ENCODE results near the gene GPNMB. TPM values are rescaled to one million over a fixed set of nuclear protein-coding genes. Genes with fewer than 3 reads are reported as not detected.

The GPNMB gene
- total RNA-seq, 1 donor: 380 TPM

DNA sequence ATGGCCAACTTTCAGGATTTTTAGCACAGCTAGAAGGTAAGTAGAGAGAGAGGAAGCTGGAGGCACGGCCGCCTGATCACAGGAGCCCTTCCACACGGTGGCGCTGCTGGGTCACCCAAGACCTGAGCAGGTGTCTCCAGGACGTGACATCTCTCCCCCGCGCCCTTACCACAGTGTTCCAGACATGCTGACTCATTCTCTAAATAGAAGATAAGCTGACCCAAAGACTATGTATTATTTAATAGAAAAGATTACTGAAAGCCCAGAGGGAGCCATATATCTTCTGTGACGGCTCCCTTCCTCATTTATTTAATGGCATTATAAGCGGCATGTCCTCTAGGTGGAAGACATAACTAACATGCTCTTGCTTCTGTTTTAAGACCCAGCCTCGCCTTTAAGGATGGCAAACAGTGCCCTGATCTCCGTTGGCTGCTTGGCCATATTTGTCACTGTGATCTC, 26.6 kb downstream of the GPNMB start:
- peak; percentile 84 for DNase-seq (ENCODE audit: insufficient read length, low spot score, missing footprints)
- no peaks in the 10 kb centered on the region for H4K20me1 ChIP-seq (ENCODE audit: insufficient read depth, low read length)
- H3K27ac ChIP-seq (ENCODE audit: low read depth, low read length): no peak overlapping the region
- H3K79me2 ChIP-seq (ENCODE audit: insufficient read depth, low read length): no peaks in the 10 kb centered on the region
- TF ChIP-seq, protein P1, sequence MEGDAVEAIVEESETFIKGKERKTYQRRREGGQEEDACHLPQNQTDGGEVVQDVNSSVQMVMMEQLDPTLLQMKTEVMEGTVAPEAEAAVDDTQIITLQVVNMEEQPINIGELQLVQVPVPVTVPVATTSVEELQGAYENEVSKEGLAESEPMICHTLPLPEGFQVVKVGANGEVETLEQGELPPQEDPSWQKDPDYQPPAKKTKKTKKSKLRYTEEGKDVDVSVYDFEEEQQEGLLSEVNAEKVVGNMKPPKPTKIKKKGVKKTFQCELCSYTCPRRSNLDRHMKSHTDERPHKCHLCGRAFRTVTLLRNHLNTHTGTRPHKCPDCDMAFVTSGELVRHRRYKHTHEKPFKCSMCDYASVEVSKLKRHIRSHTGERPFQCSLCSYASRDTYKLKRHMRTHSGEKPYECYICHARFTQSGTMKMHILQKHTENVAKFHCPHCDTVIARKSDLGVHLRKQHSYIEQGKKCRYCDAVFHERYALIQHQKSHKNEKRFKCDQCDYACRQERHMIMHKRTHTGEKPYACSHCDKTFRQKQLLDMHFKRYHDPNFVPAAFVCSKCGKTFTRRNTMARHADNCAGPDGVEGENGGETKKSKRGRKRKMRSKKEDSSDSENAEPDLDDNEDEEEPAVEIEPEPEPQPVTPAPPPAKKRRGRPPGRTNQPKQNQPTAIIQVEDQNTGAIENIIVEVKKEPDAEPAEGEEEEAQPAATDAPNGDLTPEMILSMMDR (IDR thresholded peaks at IDR 0.05; ENCODE audit: extremely low read depth, low read depth, low read length): peak; percentile 89
- no peaks in the 10 kb centered on the region for H3K9me3 ChIP-seq (ENCODE audit: low read depth, low read length)
- peak overlapping the region; percentile 17 for H3K4me2 ChIP-seq (ENCODE audit: insufficient read depth, low read length)
- H2AFZ ChIP-seq (ENCODE audit: low read length): no peak overlapping the region
- H3K27me3 ChIP-seq (ENCODE audit: insufficient read depth, low read length): peaks cover 5% of the 10 kb centered on the region
- peaks cover 4% of the 10 kb centered on the region for H3K4me1 ChIP-seq (ENCODE audit: insufficient read depth, low read length)
- H3K4me3 ChIP-seq (ENCODE audit: insufficient read depth, low read length): no peak overlapping the region
- no peaks in the 10 kb centered on the region for H3K36me3 ChIP-seq (ENCODE audit: insufficient read depth, low read length)

DNA sequence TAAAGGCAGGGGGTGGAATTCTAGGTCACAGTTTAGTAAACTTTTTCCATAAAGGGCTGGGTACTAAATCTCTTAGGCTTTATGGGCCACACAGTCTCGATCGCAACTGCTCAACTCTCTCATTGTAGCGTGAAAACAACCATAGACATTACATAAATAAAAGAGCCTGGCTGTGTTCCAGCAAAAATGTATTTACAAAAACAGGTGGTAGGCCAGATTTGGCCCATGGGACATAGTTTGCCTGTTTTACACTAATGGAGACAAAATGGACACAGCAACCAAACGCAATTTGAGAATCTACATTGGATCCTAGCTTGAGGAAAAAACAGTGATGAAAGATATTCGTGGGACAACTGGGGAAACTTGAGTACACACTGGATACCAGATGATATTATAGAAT, 29.3 kb downstream of the GPNMB start:
- Histone ChIP-seq H3K9me3 (ENCODE audit: low read depth, low read length) (no peaks in the 10 kb centered on the region), H2AFZ (ENCODE audit: low read length) (no peak overlapping the region), H3K27ac (ENCODE audit: low read depth, low read length) (no peak overlapping the region), H3K27me3 (ENCODE audit: insufficient read depth, low read length) (no peaks in the 10 kb centered on the region), H4K20me1 (ENCODE audit: insufficient read depth, low read length) (no peaks in the 10 kb centered on the region), H3K4me1 (ENCODE audit: insufficient read depth, low read length) (peaks cover 4% of the 10 kb centered on the region), H3K4me2 (ENCODE audit: insufficient read depth, low read length) (no peak overlapping the region), H3K4me3 (ENCODE audit: insufficient read depth, low read length) (no peak overlapping the region), H3K79me2 (ENCODE audit: insufficient read depth, low read length) (no peaks in the 10 kb centered on the region), H3K36me3 (ENCODE audit: insufficient read depth, low read length) (no peaks in the 10 kb centered on the region)
- DNase-seq (ENCODE audit: insufficient read length, low spot score, missing footprints): peak; percentile 21
- TF ChIP-seq, protein P1 (IDR thresholded peaks at IDR 0.05; ENCODE audit: extremely low read depth, low read depth, low read length): no peak

DNA sequence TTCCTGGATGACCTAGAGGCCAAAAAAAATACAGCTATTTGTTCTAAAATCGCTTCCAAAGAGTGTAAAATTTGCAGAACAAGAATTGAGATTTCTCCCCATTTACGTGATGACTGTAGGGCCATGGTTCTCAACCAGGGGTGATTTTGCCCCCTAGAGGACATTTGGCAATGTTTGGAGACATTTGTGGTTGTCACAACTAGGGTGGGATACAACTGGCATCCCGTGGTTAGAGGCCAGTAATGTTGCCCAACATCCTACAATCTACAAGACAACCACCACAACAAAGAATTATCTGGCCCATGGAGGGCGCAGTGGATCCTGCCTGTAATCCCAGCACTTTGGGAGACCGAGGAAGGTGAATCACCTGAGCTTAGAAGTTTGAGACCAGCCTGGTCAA, 29.8 kb downstream of the GPNMB start:
- TF ChIP-seq, protein P1 (IDR thresholded peaks at IDR 0.05; ENCODE audit: extremely low read depth, low read depth, low read length): peak; percentile 10
- no peak overlapping the region for H2AFZ ChIP-seq (ENCODE audit: low read length)
- DNase-seq (ENCODE audit: insufficient read length, low spot score, missing footprints): no peak
- H3K4me1 ChIP-seq (ENCODE audit: insufficient read depth, low read length): peaks cover 4% of the 10 kb centered on the region
- H3K4me2 ChIP-seq (ENCODE audit: insufficient read depth, low read length): no peak overlapping the region
- no peaks in the 10 kb centered on the region for H3K27me3 ChIP-seq (ENCODE audit: insufficient read depth, low read length)
- H3K9me3 ChIP-seq (ENCODE audit: low read depth, low read length): no peaks in the 10 kb centered on the region
- H3K27ac ChIP-seq (ENCODE audit: low read depth, low read length): no peak overlapping the region
- no peaks in the 10 kb centered on the region for H3K79me2 ChIP-seq (ENCODE audit: insufficient read depth, low read length)
- H3K36me3 ChIP-seq (ENCODE audit: insufficient read depth, low read length): no peaks in the 10 kb centered on the region
- H4K20me1 ChIP-seq (ENCODE audit: insufficient read depth, low read length): no peaks in the 10 kb centered on the region
- no peak overlapping the region for H3K4me3 ChIP-seq (ENCODE audit: insufficient read depth, low read length)

DNA sequence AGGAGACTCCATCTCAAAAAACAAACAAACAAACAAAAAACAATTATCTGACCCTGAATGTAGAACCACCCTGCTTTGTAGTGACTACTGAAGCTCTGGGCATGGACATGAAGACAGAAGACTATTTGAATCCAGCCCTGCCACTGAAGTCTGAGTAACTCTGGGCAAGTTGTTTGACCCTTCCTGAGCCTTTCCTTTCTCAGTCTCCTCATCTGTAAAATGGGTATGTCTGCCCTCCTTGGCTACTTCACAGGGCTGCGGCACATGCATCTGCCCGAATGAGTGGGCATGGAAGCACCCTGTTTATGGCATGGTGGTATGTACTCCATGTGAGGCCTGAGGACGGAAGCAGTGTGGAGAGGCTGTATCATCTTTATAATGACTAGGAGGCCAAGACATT, 30.4 kb downstream of the GPNMB start:
- TF ChIP-seq, protein P1 (IDR thresholded peaks at IDR 0.05; ENCODE audit: extremely low read depth, low read depth, low read length): no peak
- peaks cover 4% of the 10 kb centered on the region for H3K4me1 ChIP-seq (ENCODE audit: insufficient read depth, low read length)

More for the DNA sequence above, 30.4 kb downstream of the GPNMB start:
- no peak overlapping the region for H3K27ac ChIP-seq (ENCODE audit: low read depth, low read length)
- no peaks in the 10 kb centered on the region for H3K27me3 ChIP-seq (ENCODE audit: insufficient read depth, low read length)
- no peaks in the 10 kb centered on the region for H3K79me2 ChIP-seq (ENCODE audit: insufficient read depth, low read length)
- H4K20me1 ChIP-seq (ENCODE audit: insufficient read depth, low read length): no peaks in the 10 kb centered on the region
- no peak overlapping the region for H2AFZ ChIP-seq (ENCODE audit: low read length)
- H3K4me3 ChIP-seq (ENCODE audit: insufficient read depth, low read length): no peak overlapping the region
- no peak for DNase-seq (ENCODE audit: insufficient read length, low spot score, missing footprints)
- no peaks in the 10 kb centered on the region for H3K36me3 ChIP-seq (ENCODE audit: insufficient read depth, low read length)
- H3K4me2 ChIP-seq (ENCODE audit: insufficient read depth, low read length): no peak overlapping the region
- no peaks in the 10 kb centered on the region for H3K9me3 ChIP-seq (ENCODE audit: low read depth, low read length)
